GM12892 (cell line): ENCODE data around the gene GABRG3.

Source experiments
- POLR2A ChIP-seq: IDR thresholded peaks from 2 replicates; pipeline ENCODE4 v1.6.1; 2011; ENCODE audit warnings: low read depth, low read length, control low read depth
- POLR2AphosphoS5 ChIP-seq: IDR thresholded peaks from 2 replicates; pipeline ENCODE4 v1.6.1; 2011; ENCODE audit warnings: low read depth, low read length, control low read depth
- TAF1 ChIP-seq: IDR thresholded peaks from 2 replicates; pipeline ENCODE4 v1.6.1; 2011; ENCODE audit warnings: low read depth, mild to moderate bottlenecking, control low read depth, low read length, borderline replicate concordance

DNA sequence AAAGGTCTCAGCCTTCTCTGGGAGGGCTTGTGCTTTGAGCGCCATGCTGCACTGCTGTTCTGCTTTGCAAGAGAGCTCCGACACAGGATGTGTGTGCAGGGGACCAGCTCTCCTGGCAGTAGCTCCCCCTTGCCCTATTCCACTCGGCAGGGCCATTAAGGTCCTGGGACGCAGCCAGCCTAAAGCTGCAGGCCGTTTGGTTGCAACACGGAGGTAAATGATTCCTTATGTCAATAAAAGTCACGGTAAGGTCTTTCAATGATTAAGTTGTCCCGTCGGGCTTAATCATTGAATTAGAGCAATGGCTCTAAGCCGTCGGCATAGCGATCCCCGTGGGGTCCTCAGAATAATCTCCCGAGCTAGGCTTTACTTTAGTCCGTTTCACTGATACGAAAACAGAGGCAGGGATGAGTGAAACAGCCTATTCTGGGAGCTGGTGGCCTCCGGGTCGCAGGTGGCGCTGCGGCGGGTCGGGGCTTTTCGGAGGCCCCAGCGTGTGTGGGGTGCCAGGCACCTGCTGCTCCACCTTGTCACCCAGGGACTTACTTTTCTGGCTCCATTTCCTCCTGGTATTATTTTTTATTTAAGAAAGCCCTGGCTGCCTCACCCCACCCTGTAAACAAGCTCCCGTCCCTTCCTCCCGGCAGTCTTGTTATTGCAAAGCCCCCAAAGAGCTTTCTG is 603.0 kb downstream of the GABRG3 start:
- no peak for TF ChIP-seq POLR2A
- no peak for TF ChIP-seq POLR2AphosphoS5
- TF ChIP-seq TAF1, result no peak
